ENCODE results near the gene ZNF597. TPM values are rescaled to one million over a fixed set of nuclear protein-coding genes. Genes with fewer than 3 reads are reported as not detected.

ZNF597 gene
- total RNA-seq, 2 experiments from 2014 or later = 2.4 to 2.7 TPM

Small RNA genes within 50 kb of the gene (microRNA-seq; reads per million reads assigned to microRNA genes)
- not detected for gene MIR6126

Other genes starting within 250 kb of the ZNF597 start
- 10 to 100 TPM; 13.7 to 18.4 TPM for gene ZNF200, start 208.3 kb downstream of the ZNF597 start, total RNA-seq
- gene MEFV, start 186.9 kb downstream of the ZNF597 start, total RNA-seq = under 1 TPM; 0.13 to 0.21 TPM
- gene ZNF263, start 160.0 kb downstream of the ZNF597 start, total RNA-seq = 10 to 100 TPM; 24.3 to 25.0 TPM
- gene TIGD7, start 138.1 kb downstream of the ZNF597 start, total RNA-seq = 1 to 10 TPM; 4.5 to 5.6 TPM
- 10 to 100 TPM; 38.6 to 40.0 TPM for gene ZNF75A, start 138.0 kb downstream of the ZNF597 start, total RNA-seq
- gene OR2C1, start 87.6 kb downstream of the ZNF597 start, total RNA-seq = not detected
- 10 to 100 TPM; 15.9 to 19.0 TPM for gene ZSCAN32, start 42.5 kb downstream of the ZNF597 start, total RNA-seq
- gene ZNF174, start 42.3 kb downstream of the ZNF597 start, total RNA-seq = 10 to 100 TPM; 10.4 to 12.3 TPM
- gene NAA60, start 176 bp upstream of the ZNF597 start, total RNA-seq = 10 to 100 TPM; 46.3 to 49.0 TPM
- gene C16orf90, start 52.0 kb upstream of the ZNF597 start, total RNA-seq = not detected
- 10 to 100 TPM; 15.4 to 16.1 TPM for gene CLUAP1, start 57.5 kb upstream of the ZNF597 start, total RNA-seq
- gene NLRC3, start 133.9 kb upstream of the ZNF597 start, total RNA-seq = 10 to 100 TPM; 92.6 to 94.6 TPM
- 10 to 100 TPM; 16.3 to 16.5 TPM for gene SLX4, start 168.1 kb upstream of the ZNF597 start, total RNA-seq
- 10 to 100 TPM; 45.7 to 48.3 TPM for gene DNASE1, start 211.2 kb upstream of the ZNF597 start, total RNA-seq

All from activated CD8-positive, alpha-beta T cell treated with anti-CD3 and anti-CD28 coated beads, Interleukin-2, amount 10 ng/mL, durations not matched to agents 7 days and 5 days (primary cell).